ENCODE data around the gene OXER1. TPM values are rescaled to one million over a fixed set of nuclear protein-coding genes. Genes with fewer than 3 reads are reported as not detected.

The OXER1 gene
- total RNA-seq, 1 experiment from 2014 or later = 0.90 TPM

DNA sequence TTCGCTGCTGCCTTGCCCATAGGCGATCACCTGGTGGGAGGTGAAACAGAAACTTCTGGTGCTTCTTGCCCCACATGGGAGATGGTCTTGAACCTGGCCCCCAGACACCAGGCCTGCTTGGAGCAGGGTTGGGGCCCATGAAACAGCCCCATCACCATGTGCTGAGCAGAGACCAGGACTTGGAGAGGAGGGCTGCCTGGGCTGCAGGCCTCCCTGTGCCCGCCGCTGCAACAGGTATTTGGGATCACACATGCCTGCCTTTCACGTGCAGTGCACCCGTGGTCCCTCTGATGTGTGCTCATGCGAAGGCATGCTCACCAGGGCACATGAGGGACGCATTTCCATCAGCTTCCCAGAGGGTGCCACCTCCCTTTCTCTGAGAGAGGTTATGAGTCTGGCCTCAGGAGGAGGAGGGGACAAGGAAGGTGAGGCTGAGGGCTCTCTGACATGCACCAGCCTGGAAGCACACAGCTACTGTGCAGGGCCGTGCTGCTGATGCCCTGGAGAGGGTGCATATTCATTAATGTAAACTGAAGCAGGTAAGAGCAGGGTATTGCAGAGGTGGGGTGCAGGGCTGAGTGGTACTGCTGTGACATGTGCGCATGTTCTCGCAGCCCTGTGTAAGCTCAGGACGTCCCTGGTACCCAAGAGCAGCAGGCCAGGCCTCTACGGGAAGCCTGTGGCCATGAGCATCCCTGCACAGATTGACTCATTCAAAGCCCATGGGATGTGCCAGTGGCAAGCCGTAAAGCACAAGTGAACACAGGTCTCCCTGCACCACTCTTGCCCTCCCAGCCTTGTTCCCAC lies 4.2 kb upstream of the OXER1 start:
- DNase-seq (ENCODE audit: low spot score) = no peak
- POLR2A ChIA-PET (ENCODE audit: low non-redundant PET) = no interaction called here
- intact Hi-C loops (cut with micrococcal nuclease; ENCODE audit: unreplicated experiment) = no loop called here
- no peak overlapping the region for H3K4me3 ChIP-seq (ENCODE audit: low read depth, low read length, poor library complexity, severe bottlenecking)
- H3K27me3 ChIP-seq (replicated peaks; ENCODE audit: insufficient read depth, low read depth, low read length, poor library complexity) = no peaks in the 10 kb centered on the region
- no peak overlapping the region for H3K27ac ChIP-seq (ENCODE audit: low read depth, low read length, poor library complexity, severe bottlenecking)
- no peak for TF ChIP-seq EZH2 (IDR thresholded peaks at IDR 0.05; ENCODE audit: borderline replicate concordance, low read depth, low read length, poor library complexity, severe bottlenecking)
- TF ChIP-seq, protein P1, sequence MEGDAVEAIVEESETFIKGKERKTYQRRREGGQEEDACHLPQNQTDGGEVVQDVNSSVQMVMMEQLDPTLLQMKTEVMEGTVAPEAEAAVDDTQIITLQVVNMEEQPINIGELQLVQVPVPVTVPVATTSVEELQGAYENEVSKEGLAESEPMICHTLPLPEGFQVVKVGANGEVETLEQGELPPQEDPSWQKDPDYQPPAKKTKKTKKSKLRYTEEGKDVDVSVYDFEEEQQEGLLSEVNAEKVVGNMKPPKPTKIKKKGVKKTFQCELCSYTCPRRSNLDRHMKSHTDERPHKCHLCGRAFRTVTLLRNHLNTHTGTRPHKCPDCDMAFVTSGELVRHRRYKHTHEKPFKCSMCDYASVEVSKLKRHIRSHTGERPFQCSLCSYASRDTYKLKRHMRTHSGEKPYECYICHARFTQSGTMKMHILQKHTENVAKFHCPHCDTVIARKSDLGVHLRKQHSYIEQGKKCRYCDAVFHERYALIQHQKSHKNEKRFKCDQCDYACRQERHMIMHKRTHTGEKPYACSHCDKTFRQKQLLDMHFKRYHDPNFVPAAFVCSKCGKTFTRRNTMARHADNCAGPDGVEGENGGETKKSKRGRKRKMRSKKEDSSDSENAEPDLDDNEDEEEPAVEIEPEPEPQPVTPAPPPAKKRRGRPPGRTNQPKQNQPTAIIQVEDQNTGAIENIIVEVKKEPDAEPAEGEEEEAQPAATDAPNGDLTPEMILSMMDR (conservative IDR thresholded peaks at IDR 0.05; ENCODE audit: low read depth, low read length) = no peak
- no peaks in the 10 kb centered on the region for H3K4me1 ChIP-seq (ENCODE audit: insufficient read depth, low read length, poor library complexity, severe bottlenecking)
- CTCF ChIA-PET = no interaction called here
- no peaks in the 10 kb centered on the region for H3K9me3 ChIP-seq (ENCODE audit: low read depth, low read length, poor library complexity, severe bottlenecking)
- no peaks in the 10 kb centered on the region for H3K36me3 ChIP-seq (ENCODE audit: insufficient read depth, low read length, poor library complexity, severe bottlenecking)
- no TSS peak for BruUV-seq (replicated peaks)

DNA sequence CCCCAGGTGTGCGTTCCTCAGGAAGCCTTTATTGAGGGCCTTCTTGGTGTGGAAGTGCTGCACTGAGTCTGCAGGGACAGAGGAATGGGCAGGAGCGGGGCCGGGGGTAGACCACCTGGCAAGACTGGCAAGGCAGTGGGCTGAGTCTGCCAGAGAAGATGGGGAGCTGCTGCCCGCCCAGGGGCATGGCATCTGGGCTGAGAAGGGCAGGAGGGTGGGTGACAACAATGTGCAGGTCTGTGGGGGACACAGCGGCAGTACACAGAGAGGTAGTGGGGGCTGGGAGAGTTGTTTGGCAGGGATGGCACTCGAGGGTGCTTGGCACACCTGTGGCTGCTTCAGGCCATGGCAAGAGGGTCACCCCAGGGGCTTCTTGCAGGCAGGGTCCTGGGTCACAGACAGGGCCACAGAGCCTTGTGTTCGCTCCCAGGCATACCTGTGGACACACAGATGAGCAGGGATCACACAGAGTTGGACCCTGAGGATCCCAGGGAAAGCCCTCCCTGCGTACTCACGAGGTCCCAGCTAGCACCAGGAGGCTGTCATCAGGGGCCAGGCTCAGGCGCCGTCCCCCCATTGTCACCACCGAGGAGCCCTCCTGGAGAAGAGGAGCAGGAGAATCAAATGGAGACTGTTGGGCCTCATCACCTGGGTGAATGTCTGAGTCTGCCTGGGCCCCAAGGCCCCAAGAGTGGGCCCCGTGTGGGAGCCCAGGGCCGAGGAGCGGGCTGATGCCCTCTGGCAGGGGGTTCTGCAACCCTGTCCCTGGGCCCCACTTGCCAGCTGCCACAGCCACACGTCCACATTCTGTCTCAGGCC lies 3.4 kb upstream of the OXER1 start:
- Histone ChIP-seq H3K36me3 (ENCODE audit: insufficient read depth, low read length, poor library complexity, severe bottlenecking) (no peaks in the 10 kb centered on the region), H3K9me3 (ENCODE audit: low read depth, low read length, poor library complexity, severe bottlenecking) (no peaks in the 10 kb centered on the region), H3K27ac (ENCODE audit: low read depth, low read length, poor library complexity, severe bottlenecking) (no peak overlapping the region), H3K4me1 (ENCODE audit: insufficient read depth, low read length, poor library complexity, severe bottlenecking) (no peaks in the 10 kb centered on the region), H3K4me3 (ENCODE audit: low read depth, low read length, poor library complexity, severe bottlenecking) (no peak overlapping the region), H3K27me3 (replicated peaks; ENCODE audit: insufficient read depth, low read depth, low read length, poor library complexity) (no peaks in the 10 kb centered on the region)
- TF ChIP-seq, protein P1 (conservative IDR thresholded peaks at IDR 0.05; ENCODE audit: low read depth, low read length) = no peak
- TF ChIP-seq EZH2 (IDR thresholded peaks at IDR 0.05; ENCODE audit: borderline replicate concordance, low read depth, low read length, poor library complexity, severe bottlenecking) = no peak
- no peak for DNase-seq (ENCODE audit: low spot score)
- POLR2A ChIA-PET (ENCODE audit: low non-redundant PET) = no interaction called here
- no TSS peak for BruUV-seq (replicated peaks)
- CTCF ChIA-PET = no interaction called here
- intact Hi-C loops (cut with micrococcal nuclease; ENCODE audit: unreplicated experiment) = no loop called here

DNA sequence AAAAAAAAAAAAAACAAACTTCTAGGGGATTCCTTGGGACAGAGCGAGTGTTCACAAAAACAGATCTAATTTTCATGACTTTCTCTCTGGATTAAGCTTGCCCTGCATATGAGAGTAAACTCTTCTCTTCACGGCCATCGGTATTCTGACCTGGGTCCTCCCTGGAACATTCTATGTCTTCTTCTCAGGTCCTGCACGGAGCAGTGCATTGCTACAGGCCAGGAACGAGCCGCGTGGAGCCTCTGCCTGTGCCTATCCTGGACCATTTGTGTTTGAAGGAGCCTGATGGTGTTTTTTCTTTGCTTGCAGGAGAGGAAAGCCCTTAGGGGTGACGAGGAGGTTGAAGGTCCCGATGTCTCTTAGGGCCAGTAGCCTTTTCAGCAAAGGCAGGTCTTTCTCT lies 1.8 kb upstream of the OXER1 start:
- ChIA-PET POLR2A (ENCODE audit: low non-redundant PET) (no interaction called here), CTCF (no interaction called here)

More for the DNA sequence above, 1.8 kb upstream of the OXER1 start:
- Histone ChIP-seq H3K27me3 (replicated peaks; ENCODE audit: insufficient read depth, low read depth, low read length, poor library complexity) (no peaks in the 10 kb centered on the region), H3K36me3 (ENCODE audit: insufficient read depth, low read length, poor library complexity, severe bottlenecking) (no peaks in the 10 kb centered on the region), H3K4me1 (ENCODE audit: insufficient read depth, low read length, poor library complexity, severe bottlenecking) (no peaks in the 10 kb centered on the region), H3K9me3 (ENCODE audit: low read depth, low read length, poor library complexity, severe bottlenecking) (no peaks in the 10 kb centered on the region), H3K4me3 (ENCODE audit: low read depth, low read length, poor library complexity, severe bottlenecking) (no peak overlapping the region), H3K27ac (ENCODE audit: low read depth, low read length, poor library complexity, severe bottlenecking) (no peak overlapping the region)
- intact Hi-C loops (cut with micrococcal nuclease; ENCODE audit: unreplicated experiment) = no loop called here
- BruUV-seq (replicated peaks) = no TSS peak
- DNase-seq (ENCODE audit: low spot score) = no peak
- TF ChIP-seq, protein P1 (conservative IDR thresholded peaks at IDR 0.05; ENCODE audit: low read depth, low read length) = no peak
- no peak for TF ChIP-seq EZH2 (IDR thresholded peaks at IDR 0.05; ENCODE audit: borderline replicate concordance, low read depth, low read length, poor library complexity, severe bottlenecking)

Data from A673 (cell line).